Panc1 (cell line): ENCODE results near the gene CYP2J2.

Experiments
- CTCF ChIP-seq: fragments of 450-650 bp; IDR thresholded peaks from 2 replicates; pipeline ENCODE4 v1.5.1; 2017; ENCODE audit warnings: mild to moderate bottlenecking
- POLR2AphosphoS5 ChIP-seq: IDR thresholded peaks from 2 replicates; pipeline ENCODE4 v1.6.1; 2012; ENCODE audit warnings: mild to moderate bottlenecking, low read depth, low read length, moderate library complexity
- REST ChIP-seq, 2 experiments: IDR thresholded peaks; 2 replicates each; pipeline ENCODE4 v1.6.1; 2011 to 2012; ENCODE audit warnings: low read depth in 2 of 2, control low read depth in 1 of 2, low read length in 1 of 2, mild to moderate bottlenecking in 1 of 2, moderate library complexity in 1 of 2; ENCODE audit not compliant: insufficient read depth in 1 of 2
- SIN3A ChIP-seq: IDR thresholded peaks from 2 replicates; pipeline ENCODE4 v1.6.1; 2012; ENCODE audit warnings: low read depth, mild to moderate bottlenecking, low read length, moderate library complexity, borderline replicate concordance; ENCODE audit not compliant: insufficient read depth
- TCF7L2 ChIP-seq: IDR thresholded peaks from 2 replicates; pipeline ENCODE4 v1.6.1; 2011; ENCODE audit warnings: mild to moderate bottlenecking, low read depth, low read length, inconsistent platforms

DNA sequence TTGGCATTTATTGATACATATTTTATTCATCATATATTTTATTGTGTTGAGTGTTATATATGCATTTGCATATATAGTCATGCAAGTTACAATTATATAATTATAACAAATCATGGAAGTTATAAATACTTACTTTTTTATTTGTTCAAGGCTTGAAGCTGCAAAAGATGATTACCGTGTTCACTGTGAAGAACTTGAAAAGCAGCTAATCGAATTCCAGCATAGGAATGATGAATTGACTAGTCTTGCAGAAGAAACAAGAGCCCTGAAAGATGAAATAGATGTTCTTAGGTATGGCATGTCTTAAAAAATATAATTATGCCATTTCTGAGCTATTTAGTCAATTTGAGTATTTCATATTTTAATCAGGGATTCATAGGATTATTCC lies 79.7 kb downstream of the CYP2J2 start:
- no peak for TF ChIP-seq CTCF
- no peak for TF ChIP-seq POLR2AphosphoS5
- TF ChIP-seq REST (IDR thresholded peaks at IDR 0.05; ENCODE audit: insufficient read depth in 1 of 2, low read depth in 2 of 2, low read length in 1 of 2) = no peak
- TF ChIP-seq SIN3A = no peak
- TF ChIP-seq TCF7L2 = no peak
